GM18858 (cell line): ENCODE results near the gene NEK10.

Experiments used
- ATAC-seq: cut with Tn5 transposase; IDR thresholded peaks from one replicate; pipeline ENCODE4 v1.9.1; 2021; ENCODE audit not compliant: unreplicated experiment

The NEK10 gene

DNA sequence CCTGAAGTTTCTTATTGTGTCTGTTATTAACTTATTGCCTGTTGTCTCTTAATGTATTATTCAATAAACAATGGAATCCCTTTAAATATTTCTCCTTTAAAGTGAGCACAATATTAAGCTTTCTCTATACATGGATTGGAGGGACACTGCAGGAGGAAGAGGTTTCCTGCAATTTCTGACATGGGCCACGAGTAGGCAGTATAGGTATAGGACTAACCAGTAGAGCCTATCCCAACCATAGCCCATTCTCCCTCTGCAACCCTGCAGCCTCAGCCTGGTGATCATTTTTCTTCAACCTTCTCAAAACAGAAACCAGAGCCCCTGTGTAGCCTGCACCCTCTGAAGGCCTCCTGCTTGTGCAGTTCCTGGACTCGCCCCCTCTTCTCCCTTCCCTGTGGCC, 124.8 kb downstream of the NEK10 start:
- no peak for ATAC-seq

DNA sequence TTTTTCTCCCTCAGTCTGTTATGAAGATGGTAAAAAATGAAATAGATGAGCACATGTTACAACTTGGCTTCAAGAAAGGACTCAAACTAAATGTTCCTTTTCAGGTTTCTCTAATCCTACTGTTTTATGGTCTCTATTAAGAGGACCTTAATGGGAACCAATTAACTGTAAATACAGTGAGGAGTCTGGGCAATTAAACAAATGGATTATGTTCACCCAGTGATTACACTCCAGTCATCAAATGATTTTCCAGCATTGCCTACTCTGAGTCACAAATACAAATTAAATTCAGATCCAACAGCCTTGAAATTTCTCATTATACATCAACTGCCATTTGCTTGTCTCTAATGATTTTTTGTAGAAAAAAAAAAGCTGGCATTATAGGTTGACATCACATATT, 129.2 kb downstream of the NEK10 start:
- no peak for ATAC-seq

DNA sequence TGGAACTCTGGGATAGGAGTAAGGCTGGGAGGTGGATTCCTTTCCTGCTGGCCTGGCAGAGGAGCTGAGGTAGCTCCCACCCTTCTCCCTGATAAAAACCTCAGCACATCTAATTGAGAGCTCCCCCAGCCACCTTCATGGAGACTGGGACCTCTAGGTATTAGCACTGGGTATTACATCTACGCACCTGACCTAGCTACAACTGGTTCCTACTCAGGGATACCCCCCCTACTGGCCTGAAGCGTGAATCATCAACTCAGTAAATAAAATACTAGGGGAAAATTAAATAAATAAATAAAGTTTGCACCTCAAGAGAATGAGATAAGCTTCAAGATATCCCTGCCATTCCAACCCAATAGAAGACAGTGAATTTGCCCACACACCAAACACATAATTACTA, 140.4 kb downstream of the NEK10 start:
- peak; percentile 45 for ATAC-seq

DNA sequence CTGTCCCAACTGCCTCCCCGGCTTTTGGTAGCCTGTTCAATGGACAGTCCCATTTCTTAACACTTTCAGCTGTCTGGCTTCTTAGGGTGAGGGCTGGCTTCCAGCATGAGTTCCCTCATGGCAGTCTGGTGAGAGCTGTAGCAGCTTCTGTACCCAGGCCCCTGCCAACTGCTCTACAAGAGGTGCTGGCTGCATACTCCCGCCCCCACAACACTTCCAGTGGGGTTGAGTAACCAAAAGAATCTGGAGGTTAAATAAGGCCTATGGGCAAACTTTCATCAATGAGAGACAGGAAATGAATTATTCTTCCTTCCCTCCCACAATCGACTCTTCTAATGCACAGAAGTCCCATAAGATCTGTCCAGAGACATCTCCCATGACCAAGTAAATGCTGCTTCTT, 145.0 kb downstream of the NEK10 start:
- ATAC-seq, result no peak

DNA sequence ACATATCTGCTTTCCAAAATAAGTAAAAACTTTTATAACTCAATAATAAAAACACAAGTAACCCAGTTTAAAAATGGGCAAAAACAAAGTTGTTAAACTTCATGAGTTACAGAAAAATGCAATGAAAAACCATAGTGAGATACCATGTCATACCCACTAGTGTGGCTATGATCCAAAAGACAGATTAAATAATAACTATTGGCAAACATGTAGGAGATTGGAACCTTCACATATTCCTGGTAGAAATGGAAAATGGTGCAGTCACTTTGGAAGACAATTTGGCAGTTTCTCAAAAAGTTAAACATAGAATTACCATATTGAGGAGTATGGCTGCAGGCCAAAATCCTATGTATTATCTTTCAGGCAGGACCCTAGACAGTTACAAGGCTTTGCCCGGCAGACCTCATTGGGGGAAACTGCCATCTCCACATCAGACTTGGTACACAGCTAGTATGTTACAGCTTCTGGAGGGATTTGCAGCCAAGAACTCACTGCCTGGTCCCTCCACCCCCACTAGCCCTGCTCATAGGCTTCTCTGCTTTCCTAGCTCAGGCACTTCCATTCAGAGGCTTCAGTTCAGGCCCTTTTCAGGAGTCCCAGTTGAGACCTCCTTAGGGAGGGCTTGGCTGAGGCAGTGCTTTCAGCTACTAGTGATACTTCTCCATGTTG, 147.8 kb downstream of the NEK10 start:
- no peak for ATAC-seq

DNA sequence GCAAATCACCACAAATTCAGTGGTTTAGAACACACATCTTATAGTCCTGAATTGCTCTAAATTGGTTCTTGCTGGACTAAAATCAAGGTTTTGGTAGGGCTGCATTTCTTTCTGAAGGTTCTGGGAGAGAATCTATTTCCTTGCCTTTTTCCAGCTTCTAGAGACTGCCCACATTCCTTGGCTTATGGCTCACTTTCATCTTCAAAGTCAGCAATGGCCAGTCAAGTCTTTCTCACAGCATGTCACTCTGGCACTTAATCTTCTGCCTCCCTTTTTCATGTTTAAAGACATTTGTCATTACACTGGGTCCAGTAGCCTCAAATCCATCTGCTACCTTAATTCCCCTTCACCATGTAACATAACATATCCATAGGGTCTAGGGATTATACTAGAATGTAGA, 149.0 kb downstream of the NEK10 start:
- no peak for ATAC-seq

DNA sequence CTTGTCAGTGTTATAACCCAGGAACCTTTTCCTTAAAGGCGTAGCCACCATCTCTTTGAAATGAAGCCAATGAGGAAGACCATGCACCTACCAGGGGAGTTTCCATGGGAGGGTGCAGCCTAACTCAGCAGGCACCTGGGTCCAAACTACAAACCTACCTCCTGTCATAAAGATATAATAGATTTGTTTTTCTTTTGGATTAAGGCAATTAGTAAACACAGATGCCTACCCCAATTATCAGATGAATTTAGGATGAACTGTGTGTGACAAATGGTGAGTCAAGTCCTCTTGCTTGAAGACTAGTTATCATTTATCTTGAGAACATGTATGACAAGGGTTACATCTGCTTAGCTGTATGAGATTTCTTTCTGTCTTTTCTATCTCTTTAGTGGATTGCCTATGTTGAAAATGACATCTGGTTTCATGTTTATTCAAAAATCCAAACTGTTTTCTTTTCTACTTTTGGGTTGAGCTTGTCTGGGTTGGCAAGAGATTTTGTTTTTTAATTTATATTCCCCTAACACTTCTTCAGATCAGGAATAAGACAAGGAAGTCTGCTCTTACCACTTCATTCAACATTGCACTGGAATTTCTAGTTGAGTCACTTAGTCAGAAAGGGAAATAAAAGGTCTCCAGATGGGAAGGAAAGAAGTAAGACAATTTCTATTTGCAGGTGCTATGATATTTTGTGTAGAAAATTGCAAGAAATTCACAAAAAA, 149.9 kb downstream of the NEK10 start:
- no peak for ATAC-seq

DNA sequence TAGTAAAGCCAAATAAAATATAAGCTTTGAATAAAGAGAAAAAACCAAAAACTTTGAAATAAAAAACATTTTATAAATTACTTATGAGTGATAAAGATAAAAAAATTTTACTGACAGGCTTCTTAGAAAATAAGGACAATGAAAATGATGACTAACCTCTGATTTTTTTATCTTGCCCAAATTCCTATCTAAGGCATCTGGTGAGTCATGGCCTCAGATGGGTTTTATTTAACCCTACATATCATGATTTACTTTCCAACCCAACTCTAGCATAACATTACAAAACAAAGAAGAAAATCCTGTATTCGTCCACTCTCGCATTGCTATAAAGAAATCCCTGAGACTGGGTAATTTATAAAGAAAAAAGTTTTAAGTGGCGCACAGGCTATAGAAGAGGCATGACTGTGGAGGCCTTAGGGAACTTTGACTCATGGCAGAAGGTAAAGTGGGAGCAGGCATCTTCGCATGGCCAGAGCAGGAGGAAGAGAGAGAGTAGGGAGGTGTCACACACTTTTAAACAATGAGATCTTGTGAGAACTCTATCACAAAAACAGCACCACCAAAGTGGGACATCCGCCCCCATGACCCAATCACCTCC, 152.1 kb downstream of the NEK10 start:
- ATAC-seq, result no peak

DNA sequence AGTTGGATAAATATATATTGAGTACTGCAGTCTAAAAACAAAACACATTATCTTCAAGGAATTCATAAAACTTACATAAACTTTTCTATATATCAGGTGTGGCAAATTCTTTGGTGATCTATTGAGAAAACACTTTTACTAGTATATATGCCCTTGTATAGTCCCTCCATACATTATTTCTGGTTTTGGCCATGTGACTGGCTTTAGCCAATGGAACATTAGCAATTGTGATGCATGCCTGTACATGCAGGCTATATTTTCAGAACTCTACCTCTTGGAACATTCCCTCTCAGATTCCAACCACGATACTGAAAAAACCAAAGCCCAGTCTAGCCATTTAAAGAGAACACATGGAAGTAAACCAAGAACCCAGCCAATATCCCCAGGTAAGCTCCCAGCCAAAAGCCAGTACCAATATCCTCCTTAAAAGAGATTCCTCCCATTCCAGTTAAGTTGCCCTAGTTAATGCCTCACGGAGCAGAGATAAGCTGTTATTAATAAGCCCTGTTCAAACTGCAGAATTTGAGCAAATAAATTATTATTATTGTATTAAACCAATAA, 152.8 kb downstream of the NEK10 start:
- ATAC-seq, result no peak

DNA sequence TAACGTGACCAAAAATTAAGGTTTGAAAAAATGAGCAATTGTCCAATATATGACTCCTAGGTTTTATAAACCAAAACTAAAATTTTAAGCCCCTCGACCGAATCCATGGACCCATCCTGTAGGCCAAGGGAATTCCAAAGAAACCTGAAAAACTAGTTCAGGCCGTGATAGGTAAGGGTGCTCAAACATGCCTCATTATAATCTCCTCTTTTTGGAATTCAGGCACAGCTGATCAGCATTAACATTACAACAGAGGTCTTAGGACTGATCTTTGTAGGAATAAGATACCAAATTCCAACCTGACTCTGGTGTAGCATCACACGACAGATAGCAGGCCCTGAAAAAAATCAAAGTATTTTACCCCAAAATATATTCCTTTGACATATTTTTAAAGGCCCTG, 155.7 kb downstream of the NEK10 start:
- no peak for ATAC-seq

DNA sequence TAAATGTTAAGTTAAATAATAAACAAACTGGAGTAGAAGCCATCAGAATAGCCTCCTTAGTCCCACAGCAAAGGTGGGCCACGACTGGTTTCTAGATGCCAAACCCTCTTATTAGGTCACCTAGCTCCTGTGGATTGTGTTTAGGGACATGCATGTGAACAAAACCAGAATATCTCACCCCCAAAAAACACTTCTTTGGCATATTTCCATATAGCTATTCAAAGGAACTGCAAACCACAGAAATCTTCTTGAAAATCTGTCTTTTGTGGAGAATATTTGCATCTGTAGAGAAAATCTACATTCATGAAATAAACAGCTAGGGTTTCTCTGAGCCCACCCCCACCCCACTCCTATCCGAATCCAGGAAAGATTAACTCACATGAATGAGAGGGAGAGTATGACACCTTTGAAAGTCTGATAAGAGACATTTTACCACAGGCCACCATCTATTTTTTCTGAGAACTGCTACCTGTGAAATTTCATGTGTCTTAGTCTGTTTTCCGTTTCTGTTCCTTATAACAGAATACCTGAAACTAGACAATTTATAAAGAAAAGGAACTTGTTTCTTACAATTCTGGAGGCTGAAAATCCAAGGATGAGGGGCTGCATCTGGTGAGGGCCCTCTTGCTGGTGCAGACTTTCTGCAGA, 159.4 kb downstream of the NEK10 start:
- ATAC-seq, result peak; percentile 65

DNA sequence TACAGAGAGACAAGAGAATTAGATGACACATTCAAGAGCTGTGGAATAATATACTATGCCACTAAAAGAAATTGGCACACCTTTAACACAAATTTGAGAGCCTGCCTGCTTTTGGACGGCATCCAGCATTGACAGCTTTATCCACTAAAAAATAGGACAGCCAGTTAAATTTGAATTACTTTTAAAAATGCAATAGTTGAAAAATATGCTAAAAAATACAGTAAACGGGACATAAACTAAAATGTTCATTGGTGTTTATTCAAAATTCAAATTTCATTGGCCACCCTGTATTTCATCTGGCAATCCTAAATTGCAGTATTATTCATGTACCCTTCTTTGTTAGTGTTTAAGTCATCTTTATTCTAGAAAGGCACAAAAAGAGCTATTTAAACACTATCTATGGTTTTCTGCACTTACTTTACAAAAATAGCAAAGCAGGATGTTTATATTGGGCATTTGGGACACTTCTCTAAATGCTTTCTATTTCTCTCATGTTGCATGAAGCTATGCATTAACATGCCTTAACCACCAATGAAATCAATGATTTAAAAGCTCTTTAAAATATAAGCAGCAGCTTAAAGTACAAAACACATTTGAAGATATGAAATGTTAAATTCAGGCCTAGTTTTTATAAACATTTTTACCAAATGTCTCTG, 160.1 kb downstream of the NEK10 start:
- no peak for ATAC-seq

DNA sequence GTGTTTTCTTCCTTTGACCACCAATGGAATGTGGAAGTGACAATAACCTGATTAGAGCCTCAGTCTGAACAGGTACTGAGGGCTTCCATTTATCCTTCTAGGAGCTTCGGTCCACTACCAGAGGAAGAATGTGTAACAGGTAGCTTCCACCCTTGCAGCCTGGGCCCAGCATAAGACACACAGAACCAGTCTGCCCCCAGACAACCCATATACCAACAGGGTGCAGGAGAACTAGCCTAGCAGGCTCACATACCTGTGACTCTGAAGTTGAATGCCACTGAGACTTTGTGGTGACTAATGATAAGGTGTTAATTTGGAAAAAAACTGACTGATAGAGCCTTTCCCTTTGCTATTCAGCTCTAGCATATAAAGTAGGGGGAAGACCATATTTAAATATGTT, 166.2 kb downstream of the NEK10 start:
- ATAC-seq, result no peak

DNA sequence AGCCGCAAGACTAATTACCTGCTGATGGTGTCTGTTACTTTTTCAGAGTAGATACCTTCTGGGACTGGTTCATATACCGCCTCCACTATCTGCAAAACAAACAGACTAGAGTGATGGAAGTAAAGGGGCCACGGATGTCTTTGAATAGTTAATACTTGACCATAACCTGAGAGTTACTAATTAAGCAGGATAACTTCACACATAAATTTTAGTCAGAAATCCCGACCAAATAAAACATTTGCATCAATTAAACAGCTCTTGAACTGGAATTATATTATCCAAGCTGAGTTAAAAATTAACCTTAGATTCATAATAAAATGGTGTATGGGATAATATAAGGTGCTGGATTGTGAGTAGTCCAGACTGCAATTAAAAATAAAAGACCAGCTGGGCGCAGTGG, 167.7 kb downstream of the NEK10 start:
- ATAC-seq, result no peak

DNA sequence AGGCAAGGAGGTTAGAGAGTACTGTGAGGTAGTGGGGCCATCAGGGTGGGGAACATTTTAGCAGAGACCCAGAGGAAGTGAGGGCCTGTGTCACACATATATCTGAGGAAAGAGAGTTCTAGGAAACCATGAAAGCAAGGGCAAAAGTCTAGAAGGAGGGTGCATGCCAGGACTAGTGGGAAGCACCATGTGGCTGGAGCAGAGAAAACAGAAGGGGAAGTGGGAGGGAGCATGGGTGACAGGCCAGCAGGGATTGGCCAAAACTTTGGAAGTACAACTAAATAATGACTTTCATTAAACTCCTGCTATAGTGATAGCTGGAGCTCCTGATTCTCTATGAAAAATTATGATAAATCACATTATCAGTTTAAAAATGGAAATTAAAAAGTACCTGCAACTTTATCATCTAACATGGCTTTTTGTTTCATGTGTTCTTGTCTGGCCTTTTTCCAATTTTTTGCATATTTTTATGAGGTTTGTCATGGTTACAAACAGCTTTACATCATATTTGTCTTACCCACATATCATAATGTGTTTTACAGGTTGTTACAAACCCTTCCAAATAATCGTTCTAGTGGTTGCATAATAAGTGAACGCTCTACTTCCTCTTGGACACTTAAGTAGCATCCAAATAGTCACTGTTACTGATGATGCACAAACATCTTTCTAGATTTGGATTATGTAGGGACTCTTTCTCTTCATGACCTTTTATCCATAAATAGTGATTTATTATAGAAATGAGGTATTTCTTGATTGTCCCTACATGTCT, 168.3 kb downstream of the NEK10 start:
- ATAC-seq, result no peak

DNA sequence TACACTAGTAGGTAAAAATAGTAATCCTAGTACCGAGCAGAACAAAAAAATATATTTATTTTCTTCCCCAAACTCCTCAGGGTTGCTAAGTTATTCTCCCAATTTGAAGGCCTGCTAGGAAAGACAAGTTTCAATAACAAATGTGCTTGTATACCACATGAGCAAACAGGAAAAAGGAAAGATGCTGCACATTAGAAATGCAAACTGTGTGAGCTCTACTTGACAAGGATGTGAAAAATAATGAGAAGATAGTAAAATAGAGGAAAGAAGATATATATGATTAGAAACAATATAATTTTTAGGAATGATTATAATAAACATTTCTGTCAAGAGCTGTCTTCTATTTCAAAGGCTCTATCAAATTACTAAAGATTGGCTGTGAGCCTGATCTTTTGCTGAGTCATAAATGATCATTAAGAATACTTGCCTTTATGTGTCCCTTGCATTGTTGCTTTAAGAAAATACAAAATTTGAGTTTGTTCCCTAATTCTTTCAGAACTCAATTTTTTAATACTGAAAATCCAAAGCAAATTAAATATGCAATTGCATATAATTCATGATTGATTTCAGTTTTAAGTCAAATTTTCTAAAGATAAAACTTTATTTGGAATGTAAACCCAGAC, 174.2 kb downstream of the NEK10 start:
- ATAC-seq, result no peak

DNA sequence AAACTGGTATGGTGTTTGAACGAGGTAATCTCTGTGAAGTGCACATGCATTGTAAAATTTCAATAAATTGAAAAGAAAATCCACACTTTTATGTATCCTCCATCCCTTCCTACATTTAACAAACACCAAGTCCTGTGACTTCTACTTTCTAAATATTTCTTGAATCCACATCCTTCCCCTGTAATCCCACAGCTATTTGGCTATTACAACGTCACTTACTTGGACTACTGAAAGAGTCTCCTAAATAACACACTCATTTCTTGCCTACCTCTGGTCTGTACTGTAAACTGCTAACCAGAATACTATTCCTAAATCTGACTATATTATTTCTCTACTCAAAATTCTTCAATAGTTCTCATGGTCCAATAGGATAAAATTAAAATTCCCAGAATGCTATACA, 176.1 kb downstream of the NEK10 start:
- ATAC-seq, result no peak

DNA sequence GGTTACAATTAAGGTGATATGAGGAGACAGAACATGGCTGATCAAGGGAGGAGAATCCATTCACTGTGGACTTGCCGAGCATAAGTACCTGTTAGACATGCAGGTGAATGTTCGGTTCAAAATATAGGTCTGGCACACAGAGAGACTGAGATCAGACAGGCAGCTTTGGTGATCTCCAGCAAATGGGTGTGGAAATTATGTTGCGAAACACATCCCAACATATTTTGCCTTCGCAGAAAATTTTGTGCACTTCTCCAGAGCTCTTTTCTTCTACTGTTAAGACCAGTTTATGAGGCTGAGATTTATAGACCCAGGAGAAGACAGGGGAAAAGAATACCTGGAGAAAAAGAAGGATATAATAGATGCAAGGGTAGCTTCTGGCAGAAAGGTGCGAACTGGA, 183.2 kb downstream of the NEK10 start:
- ATAC-seq, result no peak

DNA sequence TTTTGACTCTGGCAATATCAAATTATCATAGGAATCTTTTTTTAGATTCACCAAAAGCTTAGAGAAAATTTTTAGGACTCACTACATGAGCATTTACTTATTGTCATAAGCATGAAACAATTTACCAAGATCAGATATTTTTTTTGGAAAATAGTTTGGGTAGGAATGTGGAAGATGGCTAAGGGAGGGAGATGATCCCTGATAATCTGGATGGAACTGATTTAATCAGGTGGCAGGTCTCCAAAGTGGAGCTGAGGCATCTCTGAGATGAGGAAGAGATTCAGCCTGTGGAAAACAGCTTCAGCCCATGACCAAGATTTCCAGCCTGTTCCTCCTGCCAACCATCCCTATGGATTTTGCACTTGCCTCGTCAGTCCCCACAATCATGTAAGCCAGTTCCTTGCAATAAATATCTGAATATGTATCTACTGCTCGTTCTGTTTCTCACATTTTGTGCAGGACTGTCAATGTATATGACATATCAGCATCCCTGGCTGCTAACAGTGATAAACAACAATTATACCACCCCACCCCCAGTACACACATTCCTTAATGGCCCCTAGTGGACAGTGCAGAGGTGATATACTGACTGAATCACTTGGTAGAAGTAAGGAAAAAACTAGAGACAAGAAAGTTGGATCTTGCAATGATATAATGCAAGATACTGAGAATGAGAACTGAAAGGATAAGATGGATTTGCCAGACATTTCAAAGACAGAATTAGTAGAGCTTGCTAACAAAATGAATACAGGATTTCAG, 183.8 kb downstream of the NEK10 start:
- ATAC-seq, result no peak
